Astrocyte (in vitro differentiated cells and primary cell): Measurements from ENCODE around the gene HAS3. TPM values are rescaled to one million over a fixed set of nuclear protein-coding genes. Genes with fewer than 3 reads are reported as not detected.

Experiments
- DNase-seq: peaks from one replicate; pipeline ENCODE4 v3.0.0-alpha.2; 2010; ENCODE audit warnings: low read depth
- FAIRE-seq: peaks from 2 replicates; lab custom pipeline; 2011; peaks lifted over from hg19 to GRCh38; lab: Jason Lieb, UNC
- H2AFZ ChIP-seq: 2 replicates; pipeline ENCODE4 v1.6.0; 2012; ENCODE audit warnings: low read depth, low read length, inconsistent platforms
- H3K27ac ChIP-seq: 2 replicates; pipeline ENCODE4 v1.5.1; 2011; ENCODE audit warnings: low read depth, low read length, inconsistent platforms
- H3K27me3 ChIP-seq: 2 replicates; pipeline ENCODE4 v1.6.0; 2011; ENCODE audit warnings: low read length, inconsistent platforms; ENCODE audit not compliant: insufficient read depth
- H3K36me3 ChIP-seq: 2 replicates; pipeline ENCODE4 v1.5.1; 2011; ENCODE audit warnings: low read length, inconsistent platforms; ENCODE audit not compliant: insufficient read depth
- H3K4me1 ChIP-seq: 2 replicates; pipeline ENCODE4 v1.5.1; 2011; ENCODE audit warnings: low read length, inconsistent platforms; ENCODE audit not compliant: insufficient read depth
- H3K4me2 ChIP-seq: 2 replicates; pipeline ENCODE4 v1.6.0; 2012; ENCODE audit warnings: low read length, inconsistent platforms
- H3K4me3 ChIP-seq: 2 replicates; pipeline ENCODE4 v1.5.1; 2011; ENCODE audit warnings: low read depth, mild to moderate bottlenecking, low read length, inconsistent platforms; ENCODE audit not compliant: insufficient read depth
- H3K79me2 ChIP-seq: 2 replicates; pipeline ENCODE4 v1.6.0; 2012; ENCODE audit warnings: mild to moderate bottlenecking, low read length, inconsistent platforms; ENCODE audit not compliant: insufficient read depth
- H3K9ac ChIP-seq: 2 replicates; pipeline ENCODE4 v1.6.0; 2012; ENCODE audit warnings: mild to moderate bottlenecking, low read length, inconsistent platforms
- H3K9me3 ChIP-seq: 2 replicates; pipeline ENCODE4 v1.5.1; 2012; ENCODE audit warnings: low read depth, mild to moderate bottlenecking, low read length, inconsistent platforms; ENCODE audit not compliant: insufficient read depth
- H4K20me1 ChIP-seq: 2 replicates; pipeline ENCODE4 v1.6.0; 2012; ENCODE audit warnings: low read length, inconsistent platforms; ENCODE audit not compliant: insufficient read depth
- H3K27ac Mint-ChIP-seq: one replicate; pipeline ENCODE4 v1.8.0; 2021; ENCODE audit warnings: mild to moderate bottlenecking, mixed read lengths; ENCODE audit not compliant: unreplicated experiment
- H3K27me3 Mint-ChIP-seq: one replicate; pipeline ENCODE4 v1.8.0; 2021; ENCODE audit warnings: low read depth, mixed read lengths; ENCODE audit not compliant: unreplicated experiment
- H3K36me3 Mint-ChIP-seq: one replicate; pipeline ENCODE4 v1.8.0; 2021; ENCODE audit warnings: low read depth, mixed read lengths; ENCODE audit not compliant: unreplicated experiment
- H3K4me1 Mint-ChIP-seq: one replicate; pipeline ENCODE4 v1.8.0; 2021; ENCODE audit warnings: low read depth, mixed read lengths; ENCODE audit not compliant: unreplicated experiment
- H3K4me3 Mint-ChIP-seq: one replicate; pipeline ENCODE4 v1.8.0; 2021; ENCODE audit warnings: mild to moderate bottlenecking, moderate library complexity, mixed read lengths; ENCODE audit not compliant: unreplicated experiment
- H3K9me3 Mint-ChIP-seq: one replicate; pipeline ENCODE4 v1.8.0; 2021; ENCODE audit warnings: mild to moderate bottlenecking, mixed read lengths; ENCODE audit not compliant: unreplicated experiment
- EZH2 ChIP-seq: IDR thresholded peaks from 2 replicates; pipeline ENCODE4 v1.6.1; 2012; ENCODE audit warnings: mild to moderate bottlenecking, low read length, inconsistent platforms; ENCODE audit not compliant: insufficient read depth
- total RNA-seq: library from RNA; stranded (reverse); gene quantifications from 2 replicates; pipeline ENCODE4 v1.2.1, GENCODE V29; 2021
- TF ChIP-seq, protein P1 (sequence below): IDR thresholded peaks from 2 replicates; pipeline ENCODE4 v1.5.1; 2011; ENCODE audit warnings: low read depth, mild to moderate bottlenecking, inconsistent platforms, low read length, moderate library complexity; ENCODE audit not compliant: insufficient read depth

HAS3 gene
- total RNA-seq, 1 donor from 2014 or later = 2.0 TPM

DNA sequence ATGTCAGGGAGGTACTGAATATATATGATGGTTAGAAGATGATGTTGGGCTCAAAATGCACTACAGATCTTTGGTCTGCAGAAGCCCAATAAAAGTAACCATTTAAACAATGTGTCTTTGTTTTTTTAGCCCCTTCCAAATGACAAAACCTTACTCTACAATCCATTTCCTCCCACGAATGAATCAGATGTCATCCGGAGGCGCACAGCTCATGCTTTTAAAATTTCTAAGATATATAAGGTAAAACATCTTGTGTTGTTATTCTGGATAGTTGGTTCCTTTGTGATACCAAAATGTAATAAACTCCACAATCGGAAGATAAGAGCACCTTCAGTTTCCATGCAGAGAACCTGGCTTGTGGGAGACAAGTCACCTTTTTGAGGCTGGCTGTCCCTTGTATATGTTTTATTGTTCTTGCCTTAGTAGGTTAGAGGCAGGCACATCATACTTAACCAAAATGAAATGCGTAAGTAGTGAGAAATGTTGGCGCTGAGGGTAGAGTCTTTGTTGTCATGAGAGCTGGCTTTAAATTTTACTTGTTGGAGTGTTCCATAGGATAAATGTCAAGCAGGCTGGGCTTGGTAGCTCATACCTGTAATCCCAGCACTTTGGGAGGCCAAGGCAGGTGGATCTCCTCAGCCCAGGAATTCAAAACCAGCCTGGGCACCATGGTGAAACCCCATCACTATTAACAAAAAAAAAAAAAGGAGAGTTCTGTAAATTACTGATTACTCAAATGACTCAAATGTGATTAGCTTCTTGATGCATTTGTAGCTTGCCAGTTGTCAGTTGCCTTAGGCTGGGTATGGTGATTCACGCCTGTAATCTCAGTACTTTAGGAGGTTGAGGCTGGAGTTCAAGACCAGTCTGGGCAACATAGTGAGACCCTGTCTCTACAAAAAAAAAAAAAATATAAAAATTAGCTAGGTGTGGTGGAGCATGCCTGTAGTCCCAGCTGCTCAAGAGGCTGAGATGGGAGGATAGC, 61.8 kb downstream of the HAS3 start:
- Histone ChIP-seq H3K4me2 (peak overlapping the region; percentile 74), H4K20me1 (peaks cover 6% of the 10 kb centered on the region), H3K36me3 (peaks cover 27% of the 10 kb centered on the region), H2AFZ (no peak overlapping the region), H3K9me3 (no peaks in the 10 kb centered on the region), H3K4me3 (peak overlapping the region; percentile 19), H3K27ac (peak overlapping the region; percentile 76), H3K27me3 (no peaks in the 10 kb centered on the region), H3K4me1 (peaks cover 34% of the 10 kb centered on the region), H3K9ac (peak overlapping the region; percentile 38), H3K79me2 (no peaks in the 10 kb centered on the region)
- FAIRE-seq (no peak), DNase-seq (peak; percentile 65)
- Mint-ChIP-seq H3K27me3 (no peaks in the 10 kb centered on the region), H3K4me3 (peak overlapping the region; percentile 15), H3K36me3 (peaks cover 11% of the 10 kb centered on the region), H3K27ac (no peak overlapping the region), H3K4me1 (peaks cover 44% of the 10 kb centered on the region), H3K9me3 (no peaks in the 10 kb centered on the region)
- TF ChIP-seq EZH2 = no peak
- TF ChIP-seq, protein P1, sequence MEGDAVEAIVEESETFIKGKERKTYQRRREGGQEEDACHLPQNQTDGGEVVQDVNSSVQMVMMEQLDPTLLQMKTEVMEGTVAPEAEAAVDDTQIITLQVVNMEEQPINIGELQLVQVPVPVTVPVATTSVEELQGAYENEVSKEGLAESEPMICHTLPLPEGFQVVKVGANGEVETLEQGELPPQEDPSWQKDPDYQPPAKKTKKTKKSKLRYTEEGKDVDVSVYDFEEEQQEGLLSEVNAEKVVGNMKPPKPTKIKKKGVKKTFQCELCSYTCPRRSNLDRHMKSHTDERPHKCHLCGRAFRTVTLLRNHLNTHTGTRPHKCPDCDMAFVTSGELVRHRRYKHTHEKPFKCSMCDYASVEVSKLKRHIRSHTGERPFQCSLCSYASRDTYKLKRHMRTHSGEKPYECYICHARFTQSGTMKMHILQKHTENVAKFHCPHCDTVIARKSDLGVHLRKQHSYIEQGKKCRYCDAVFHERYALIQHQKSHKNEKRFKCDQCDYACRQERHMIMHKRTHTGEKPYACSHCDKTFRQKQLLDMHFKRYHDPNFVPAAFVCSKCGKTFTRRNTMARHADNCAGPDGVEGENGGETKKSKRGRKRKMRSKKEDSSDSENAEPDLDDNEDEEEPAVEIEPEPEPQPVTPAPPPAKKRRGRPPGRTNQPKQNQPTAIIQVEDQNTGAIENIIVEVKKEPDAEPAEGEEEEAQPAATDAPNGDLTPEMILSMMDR = no peak

Other genes with a start within 250 kb of the HAS3 start
- gene CHTF8, start 26.9 kb downstream of the HAS3 start, total RNA-seq = 86.4 and 89.2 TPM in 2 replicates
- 68.1 and 69.4 TPM in 2 replicates for gene UTP4, start 27.0 kb downstream of the HAS3 start, total RNA-seq
- 30.4 and 31.7 TPM in 2 replicates for gene SNTB2, start 81.5 kb downstream of the HAS3 start, total RNA-seq
- 27.9 and 28.9 TPM in 2 replicates for gene VPS4A, start 205.7 kb downstream of the HAS3 start, total RNA-seq
- gene PDF, start 224.9 kb downstream of the HAS3 start, total RNA-seq = 14.9 and 15.0 TPM in 2 replicates
- gene COG8, start 233.9 kb downstream of the HAS3 start, total RNA-seq = 32.4 and 36.7 TPM in 2 replicates
- 34.3 and 35.7 TPM in 2 replicates for gene NIP7, start 234.1 kb downstream of the HAS3 start, total RNA-seq
- 0.58 and 0.64 TPM in 2 replicates for gene TMED6, start 246.1 kb downstream of the HAS3 start, total RNA-seq